Measurements from ENCODE around the gene PARP9.

PARP9 gene

DNA sequence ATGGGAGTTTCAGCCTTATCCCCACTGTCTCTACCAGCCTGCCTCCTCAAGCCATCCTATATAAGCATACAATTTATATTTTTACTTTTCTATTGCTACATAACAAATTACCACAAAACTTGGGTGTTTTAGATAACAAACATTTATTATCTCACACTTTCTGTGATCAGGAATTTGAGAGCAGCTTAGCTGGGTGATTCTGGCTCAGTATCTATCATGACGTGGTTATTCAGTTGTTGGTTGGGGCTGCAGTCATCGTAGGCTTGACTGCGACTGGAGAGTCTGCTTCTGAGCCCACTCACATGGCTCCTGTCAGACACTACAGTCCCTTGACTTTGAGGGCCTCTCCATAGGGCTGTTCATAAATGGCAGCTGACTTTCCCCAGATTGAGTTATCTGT, 34.1 kb upstream of the PARP9 start:
- no peak for TF ChIP-seq FOXP2 (optimal IDR thresholded peaks at IDR 0.05; ENCODE audit: borderline replicate concordance, extremely low read depth, extremely low read length, insufficient read depth)
- TF ChIP-seq TAF1 (IDR thresholded peaks at IDR 0.05; ENCODE audit: borderline replicate concordance, insufficient read depth, low read length) = no peak
- no peak for TF ChIP-seq POLR2AphosphoS5 (IDR thresholded peaks at IDR 0.05; ENCODE audit: low read depth, low read length)
- TF ChIP-seq SIN3A (IDR thresholded peaks at IDR 0.05; ENCODE audit: borderline replicate concordance, insufficient read depth, low read length) = no peak
- TF ChIP-seq, protein P1, sequence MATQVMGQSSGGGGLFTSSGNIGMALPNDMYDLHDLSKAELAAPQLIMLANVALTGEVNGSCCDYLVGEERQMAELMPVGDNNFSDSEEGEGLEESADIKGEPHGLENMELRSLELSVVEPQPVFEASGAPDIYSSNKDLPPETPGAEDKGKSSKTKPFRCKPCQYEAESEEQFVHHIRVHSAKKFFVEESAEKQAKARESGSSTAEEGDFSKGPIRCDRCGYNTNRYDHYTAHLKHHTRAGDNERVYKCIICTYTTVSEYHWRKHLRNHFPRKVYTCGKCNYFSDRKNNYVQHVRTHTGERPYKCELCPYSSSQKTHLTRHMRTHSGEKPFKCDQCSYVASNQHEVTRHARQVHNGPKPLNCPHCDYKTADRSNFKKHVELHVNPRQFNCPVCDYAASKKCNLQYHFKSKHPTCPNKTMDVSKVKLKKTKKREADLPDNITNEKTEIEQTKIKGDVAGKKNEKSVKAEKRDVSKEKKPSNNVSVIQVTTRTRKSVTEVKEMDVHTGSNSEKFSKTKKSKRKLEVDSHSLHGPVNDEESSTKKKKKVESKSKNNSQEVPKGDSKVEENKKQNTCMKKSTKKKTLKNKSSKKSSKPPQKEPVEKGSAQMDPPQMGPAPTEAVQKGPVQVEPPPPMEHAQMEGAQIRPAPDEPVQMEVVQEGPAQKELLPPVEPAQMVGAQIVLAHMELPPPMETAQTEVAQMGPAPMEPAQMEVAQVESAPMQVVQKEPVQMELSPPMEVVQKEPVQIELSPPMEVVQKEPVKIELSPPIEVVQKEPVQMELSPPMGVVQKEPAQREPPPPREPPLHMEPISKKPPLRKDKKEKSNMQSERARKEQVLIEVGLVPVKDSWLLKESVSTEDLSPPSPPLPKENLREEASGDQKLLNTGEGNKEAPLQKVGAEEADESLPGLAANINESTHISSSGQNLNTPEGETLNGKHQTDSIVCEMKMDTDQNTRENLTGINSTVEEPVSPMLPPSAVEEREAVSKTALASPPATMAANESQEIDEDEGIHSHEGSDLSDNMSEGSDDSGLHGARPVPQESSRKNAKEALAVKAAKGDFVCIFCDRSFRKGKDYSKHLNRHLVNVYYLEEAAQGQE (IDR thresholded peaks at IDR 0.05; ENCODE audit: insufficient read depth in 1 of 2, low read depth in 2 of 2, low read length in 2 of 2) = no peak

DNA sequence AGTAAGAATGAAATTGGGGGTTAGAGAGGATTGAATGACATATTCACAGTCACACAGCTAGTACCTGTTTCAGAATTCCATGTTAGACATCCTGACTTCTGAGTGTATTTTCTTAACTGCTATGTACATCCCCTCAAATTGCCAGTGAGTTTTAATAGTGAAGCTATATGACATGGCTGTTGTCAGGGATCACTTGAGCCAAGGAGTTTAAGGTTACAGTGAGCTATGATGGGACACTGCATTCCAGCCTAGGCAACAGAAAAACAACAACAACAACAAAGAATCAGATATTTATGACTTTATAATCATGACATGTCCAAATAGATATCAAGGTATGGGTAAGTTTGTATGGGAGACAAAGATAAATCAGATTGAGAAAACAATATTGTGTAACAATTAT, 29.9 kb upstream of the PARP9 start:
- TF ChIP-seq, protein P1 (IDR thresholded peaks at IDR 0.05; ENCODE audit: insufficient read depth in 1 of 2, low read depth in 2 of 2, low read length in 2 of 2) = no peak
- no peak for TF ChIP-seq FOXP2 (optimal IDR thresholded peaks at IDR 0.05; ENCODE audit: borderline replicate concordance, extremely low read depth, extremely low read length, insufficient read depth)

- no peak for TF ChIP-seq POLR2AphosphoS5 (IDR thresholded peaks at IDR 0.05; ENCODE audit: low read depth, low read length)
- TF ChIP-seq TAF1 (IDR thresholded peaks at IDR 0.05; ENCODE audit: borderline replicate concordance, insufficient read depth, low read length) = no peak
- TF ChIP-seq, protein P1 (IDR thresholded peaks at IDR 0.05; ENCODE audit: insufficient read depth in 1 of 2, low read depth in 2 of 2, low read length in 2 of 2) = no peak
- TF ChIP-seq FOXP2 (optimal IDR thresholded peaks at IDR 0.05; ENCODE audit: borderline replicate concordance, extremely low read depth, extremely low read length, insufficient read depth) = no peak
- TF ChIP-seq SIN3A (IDR thresholded peaks at IDR 0.05; ENCODE audit: borderline replicate concordance, insufficient read depth, low read length) = no peak
Observed at GRCh38 chr3:122590610-122591009, 26.5 kb upstream of the PARP9 start.

DNA sequence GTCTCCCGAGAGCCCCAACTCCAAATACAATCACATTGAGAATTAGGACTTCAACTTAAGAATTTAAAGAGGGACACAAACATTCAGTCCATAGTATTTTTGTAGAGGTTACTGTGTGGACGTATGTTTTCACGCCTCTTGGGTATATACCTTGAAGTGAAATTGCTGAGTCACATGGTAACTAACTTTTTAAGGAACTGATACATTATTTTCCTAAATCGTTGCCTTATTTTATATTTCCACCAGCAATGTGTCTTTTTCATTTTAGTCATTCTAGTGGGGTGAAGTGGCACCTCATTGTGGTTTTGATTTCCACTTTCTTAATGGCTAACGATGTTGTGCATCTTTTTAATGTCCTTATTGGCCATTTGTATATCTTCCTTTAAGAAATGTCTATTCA, 25.2 kb upstream of the PARP9 start:
- TF ChIP-seq, protein P1 (IDR thresholded peaks at IDR 0.05; ENCODE audit: insufficient read depth in 1 of 2, low read depth in 2 of 2, low read length in 2 of 2) = no peak
- TF ChIP-seq TAF1 (IDR thresholded peaks at IDR 0.05; ENCODE audit: borderline replicate concordance, insufficient read depth, low read length) (no peak), POLR2AphosphoS5 (IDR thresholded peaks at IDR 0.05; ENCODE audit: low read depth, low read length) (no peak), FOXP2 (optimal IDR thresholded peaks at IDR 0.05; ENCODE audit: borderline replicate concordance, extremely low read depth, extremely low read length, insufficient read depth) (no peak), SIN3A (IDR thresholded peaks at IDR 0.05; ENCODE audit: borderline replicate concordance, insufficient read depth, low read length) (no peak)

GRCh38 chr3:122587572-122587971, 23.5 kb upstream of the PARP9 start:
- TF ChIP-seq SIN3A (IDR thresholded peaks at IDR 0.05; ENCODE audit: borderline replicate concordance, insufficient read depth, low read length) = no peak
- no peak for TF ChIP-seq FOXP2 (optimal IDR thresholded peaks at IDR 0.05; ENCODE audit: borderline replicate concordance, extremely low read depth, extremely low read length, insufficient read depth)
- no peak for TF ChIP-seq TAF1 (IDR thresholded peaks at IDR 0.05; ENCODE audit: borderline replicate concordance, insufficient read depth, low read length)
- no peak for TF ChIP-seq POLR2AphosphoS5 (IDR thresholded peaks at IDR 0.05; ENCODE audit: low read depth, low read length)
- TF ChIP-seq, protein P1 (IDR thresholded peaks at IDR 0.05; ENCODE audit: insufficient read depth in 1 of 2, low read depth in 2 of 2, low read length in 2 of 2) = no peak
